ENCODE data around the gene EHMT1.

EHMT1 gene

DNA sequence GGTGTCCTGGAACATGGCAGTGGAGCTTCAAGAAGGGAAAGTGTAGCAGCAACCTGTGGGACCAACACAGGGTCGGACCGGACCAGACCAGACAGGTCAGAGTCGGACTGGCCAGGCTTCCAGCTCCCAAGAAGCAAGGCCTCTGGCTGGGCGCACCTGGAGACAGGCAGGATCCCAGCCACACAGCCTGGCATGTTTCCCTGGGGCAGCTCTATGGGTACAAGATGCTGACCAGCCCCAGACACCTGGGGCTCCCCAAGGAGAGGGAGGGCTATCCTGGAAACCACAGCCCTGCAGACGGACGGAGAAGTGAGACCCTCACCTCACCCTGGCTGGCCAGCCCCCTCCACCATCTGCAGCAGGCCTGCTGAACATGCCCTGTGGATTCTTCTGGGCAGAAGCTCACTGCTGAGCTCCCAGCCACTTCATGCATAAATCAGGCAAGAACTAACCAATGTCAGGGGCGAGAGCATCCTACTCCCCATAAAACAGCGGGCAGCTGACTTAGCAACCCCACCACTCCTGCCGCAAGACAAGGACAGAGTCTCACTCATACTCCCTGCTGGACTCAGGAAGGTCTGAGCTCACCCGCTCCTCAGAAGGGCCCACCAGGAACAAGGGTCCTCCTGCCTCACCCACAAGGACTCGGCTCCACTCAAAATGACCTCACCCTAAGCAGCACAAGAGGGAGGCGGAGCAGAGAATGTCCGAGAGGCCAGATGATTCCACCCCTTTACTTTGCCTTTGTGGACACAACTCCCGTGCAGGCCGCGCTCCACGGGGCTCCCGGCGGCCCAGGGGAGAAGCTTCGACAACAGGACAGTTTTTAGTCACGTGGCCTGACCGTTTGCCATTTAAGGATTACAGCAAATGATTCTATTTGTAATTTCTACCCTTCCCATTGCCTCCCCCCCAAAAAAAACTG is 37.2 kb upstream of the EHMT1 start:
- Mint-ChIP-seq H3K4me1 (peaks cover 13% of the 10 kb centered on the region), H3K27me3 (ENCODE audit: low read depth, poor library complexity) (no peaks in the 10 kb centered on the region), H3K9me3 (no peaks in the 10 kb centered on the region), H3K36me3 (ENCODE audit: low read depth) (peaks cover 29% of the 10 kb centered on the region), H3K4me3 (no peak overlapping the region), H3K27ac (no peak overlapping the region)
- DNase-seq: no peak
- TF ChIP-seq, protein P1, sequence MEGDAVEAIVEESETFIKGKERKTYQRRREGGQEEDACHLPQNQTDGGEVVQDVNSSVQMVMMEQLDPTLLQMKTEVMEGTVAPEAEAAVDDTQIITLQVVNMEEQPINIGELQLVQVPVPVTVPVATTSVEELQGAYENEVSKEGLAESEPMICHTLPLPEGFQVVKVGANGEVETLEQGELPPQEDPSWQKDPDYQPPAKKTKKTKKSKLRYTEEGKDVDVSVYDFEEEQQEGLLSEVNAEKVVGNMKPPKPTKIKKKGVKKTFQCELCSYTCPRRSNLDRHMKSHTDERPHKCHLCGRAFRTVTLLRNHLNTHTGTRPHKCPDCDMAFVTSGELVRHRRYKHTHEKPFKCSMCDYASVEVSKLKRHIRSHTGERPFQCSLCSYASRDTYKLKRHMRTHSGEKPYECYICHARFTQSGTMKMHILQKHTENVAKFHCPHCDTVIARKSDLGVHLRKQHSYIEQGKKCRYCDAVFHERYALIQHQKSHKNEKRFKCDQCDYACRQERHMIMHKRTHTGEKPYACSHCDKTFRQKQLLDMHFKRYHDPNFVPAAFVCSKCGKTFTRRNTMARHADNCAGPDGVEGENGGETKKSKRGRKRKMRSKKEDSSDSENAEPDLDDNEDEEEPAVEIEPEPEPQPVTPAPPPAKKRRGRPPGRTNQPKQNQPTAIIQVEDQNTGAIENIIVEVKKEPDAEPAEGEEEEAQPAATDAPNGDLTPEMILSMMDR (IDR thresholded peaks at IDR 0.05): no peak

- no peaks in the 10 kb centered on the region for H3K27me3 Mint-ChIP-seq (ENCODE audit: low read depth, poor library complexity)
- peaks cover 7% of the 10 kb centered on the region for H3K4me1 Mint-ChIP-seq
- TF ChIP-seq, protein P1 (IDR thresholded peaks at IDR 0.05): peak; percentile 27
- no peaks in the 10 kb centered on the region for H3K9me3 Mint-ChIP-seq
- peaks cover 34% of the 10 kb centered on the region for H3K36me3 Mint-ChIP-seq (ENCODE audit: low read depth)
- H3K4me3 Mint-ChIP-seq: no peak overlapping the region
- no peak overlapping the region for H3K27ac Mint-ChIP-seq
- DNase-seq: peak; percentile 32
Observed at GRCh38 chr9:137582286-137582860, 36.4 kb upstream of the EHMT1 start.

GRCh38 chr9:137583347-137583746 is 35.5 kb upstream of the EHMT1 start:
- Mint-ChIP-seq H3K9me3 (no peaks in the 10 kb centered on the region), H3K36me3 (ENCODE audit: low read depth) (peaks cover 43% of the 10 kb centered on the region), H3K27me3 (ENCODE audit: low read depth, poor library complexity) (no peaks in the 10 kb centered on the region), H3K4me3 (no peak overlapping the region), H3K4me1 (peaks cover 7% of the 10 kb centered on the region), H3K27ac (no peak overlapping the region)
- TF ChIP-seq, protein P1 (IDR thresholded peaks at IDR 0.05): no peak
- no peak for DNase-seq

- no peaks in the 10 kb centered on the region for H3K27me3 Mint-ChIP-seq (ENCODE audit: low read depth, poor library complexity)
- H3K4me1 Mint-ChIP-seq: peaks cover 12% of the 10 kb centered on the region
- peaks cover 45% of the 10 kb centered on the region for H3K36me3 Mint-ChIP-seq (ENCODE audit: low read depth)
- no peak for DNase-seq
- no peaks in the 10 kb centered on the region for H3K9me3 Mint-ChIP-seq
- H3K27ac Mint-ChIP-seq: no peak overlapping the region
- no peak overlapping the region for H3K4me3 Mint-ChIP-seq
- TF ChIP-seq, protein P1 (IDR thresholded peaks at IDR 0.05): no peak
Observed at GRCh38 chr9:137583957-137584356, 34.8 kb upstream of the EHMT1 start.

DNA sequence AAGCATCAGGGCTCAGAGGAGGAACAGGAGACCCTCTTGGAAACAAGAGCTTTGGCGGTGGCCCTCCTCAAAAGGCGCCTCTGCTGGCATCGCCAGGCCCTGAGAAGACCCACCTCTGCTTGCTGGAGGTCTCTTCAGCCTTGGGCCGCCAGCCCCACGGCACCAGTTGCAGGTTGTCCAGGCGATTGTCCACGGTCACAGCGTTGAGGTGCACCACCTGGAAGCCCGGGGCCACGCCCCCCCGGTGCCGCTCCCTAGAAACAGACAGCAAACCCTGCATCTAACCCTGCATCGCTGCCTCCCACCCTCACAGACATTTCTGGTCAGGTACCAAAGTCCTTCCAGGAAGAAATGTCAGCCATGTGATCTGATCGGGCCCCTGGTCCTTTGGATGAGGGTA is 32.0 kb upstream of the EHMT1 start:
- TF ChIP-seq, protein P1 (IDR thresholded peaks at IDR 0.05): no peak
- H3K36me3 Mint-ChIP-seq (ENCODE audit: low read depth): peaks cover 40% of the 10 kb centered on the region

More for the DNA sequence above, 32.0 kb upstream of the EHMT1 start:
- no peak overlapping the region for H3K4me3 Mint-ChIP-seq
- H3K27me3 Mint-ChIP-seq (ENCODE audit: low read depth, poor library complexity): no peaks in the 10 kb centered on the region
- H3K27ac Mint-ChIP-seq: no peak overlapping the region
- H3K9me3 Mint-ChIP-seq: no peaks in the 10 kb centered on the region
- DNase-seq: no peak
- H3K4me1 Mint-ChIP-seq: peaks cover 23% of the 10 kb centered on the region

All from nephron progenitor cell (in vitro differentiated cells).